K562 (cell line): ENCODE measurements around the gene VAT1L. TPM values are rescaled to one million over a fixed set of nuclear protein-coding genes. Genes with fewer than 3 reads are reported as not detected.

Experiments used
- ATAC-seq: fragments of 200-7000 bp; cut with Tn5 transposase; 3 replicates; pipeline ENCODE4 v1.9.1; 2020; ENCODE audit warnings: moderate library complexity
- BruUV-seq: library from RNA; stranded (reverse); fragments of 400-500 nt; replicated peaks from 2 replicates; lab custom pipeline; 2021; lab: Mats Ljungman, UMichigan
- CTCF ChIA-PET: fragments of 300-600 bp; formaldehyde crosslinking; extraction: SDS; loops from one replicate; lab custom pipeline; 2021; ENCODE audit warnings: low intra/inter-chr PET ratio; lab: Yijun Ruan, JAX
- POLR2A ChIA-PET: fragments of 300-600, 350-650 bp; sonication (Branson Sonifier 250); formaldehyde crosslinking; extraction: SDS; loops from one replicate; lab custom pipeline; 2021; ENCODE audit warnings: antibody characterized with exemption, inconsistent platforms; lab: Yijun Ruan, JAX
- DNase-seq, 4 experiments: peaks; one replicate each; pipeline versions ENCODE4 v3.0.0 to v3.0.0-alpha.2; 2011 to 2018; ENCODE audit warnings: low spot score in 3 of 4, mixed read lengths in 3 of 4; ENCODE audit errors: extremely low read depth in 1 of 4
- FAIRE-seq: peaks from 2 replicates; lab custom pipeline; 2011; peaks lifted over from hg19 to GRCh38; lab: Jason Lieb, UNC
- H2AFZ ChIP-seq: 2 replicates; pipeline ENCODE4 v1.6.0; 2011; ENCODE audit warnings: low read depth, low read length, control low read depth, inconsistent platforms
- H3K27ac ChIP-seq: fragments of 200-600 bp; 3 replicates; pipeline ENCODE4 v1.8.0; 2011; ENCODE audit warnings: low read depth, mild to moderate bottlenecking, control low read depth, inconsistent platforms, low read length, moderate library complexity, mixed read lengths; ENCODE audit errors: extremely low read depth
- H3K27me3 ChIP-seq, 2 experiments: fragments of 300-600 bp in 1 of 2; 2 replicates in 1 of 2; 3 replicates in 1 of 2; pipeline versions ENCODE4 v1.6.0 to v1.8.0; 2011; ENCODE audit warnings: inconsistent platforms in 2 of 2, low read length in 2 of 2, mild to moderate bottlenecking in 1 of 2, mixed read lengths in 1 of 2, moderate library complexity in 1 of 2; ENCODE audit not compliant: control insufficient read depth in 2 of 2, insufficient read depth in 2 of 2
- H3K36me3 ChIP-seq: fragments of 300-600 bp; 3 replicates; pipeline ENCODE4 v1.8.0; 2011; ENCODE audit warnings: mild to moderate bottlenecking, low read length, inconsistent platforms; ENCODE audit not compliant: control insufficient read depth, insufficient read depth
- H3K4me1 ChIP-seq, 2 experiments: fragments of 200-600 bp in 1 of 2; replicated peaks in 1 of 2; 2 replicates in 1 of 2; 3 replicates in 1 of 2; pipeline versions ENCODE4 v1.5.1 to v1.8.0; 2011; ENCODE audit warnings: inconsistent platforms in 2 of 2, low read length in 2 of 2, mild to moderate bottlenecking in 1 of 2, mixed read lengths in 1 of 2, moderate library complexity in 1 of 2; ENCODE audit not compliant: control insufficient read depth in 2 of 2, insufficient read depth in 2 of 2
- H3K4me2 ChIP-seq: 2 replicates; pipeline ENCODE4 v1.6.1; 2011; ENCODE audit warnings: low read length, control low read depth, inconsistent platforms, mixed read lengths; ENCODE audit not compliant: insufficient read depth
- H3K4me3 ChIP-seq: fragments of 200-600 bp; sonication (generic), shearing (Covaris generic); 2 replicates; pipeline ENCODE4 v1.5.1; 2016; ENCODE audit warnings: control low read depth, inconsistent platforms
- H3K79me2 ChIP-seq: fragments of 200-600 bp; 3 replicates; pipeline ENCODE4 v1.8.0; 2011; ENCODE audit warnings: low read length, inconsistent platforms; ENCODE audit not compliant: control insufficient read depth, insufficient read depth
- H3K9ac ChIP-seq, 2 experiments: 2 replicates each; pipeline versions ENCODE4 v1.6.0 to v1.6.1; 2011; ENCODE audit warnings: low read depth in 2 of 2, low read length in 2 of 2, control low read depth in 1 of 2, inconsistent platforms in 1 of 2, mild to moderate bottlenecking in 1 of 2, mixed read lengths in 1 of 2; ENCODE audit not compliant: insufficient read depth in 1 of 2
- H3K9me1 ChIP-seq: one replicate; pipeline ENCODE4 v1.6.0; 2011; ENCODE audit warnings: inconsistent platforms, mild to moderate bottlenecking, low read length, moderate library complexity; ENCODE audit not compliant: control insufficient read depth, insufficient read depth
- H3K9me3 ChIP-seq: replicated peaks from 2 replicates; pipeline ENCODE4 v1.5.1; 2011; ENCODE audit warnings: low read depth, low read length, inconsistent platforms; ENCODE audit not compliant: control insufficient read depth, insufficient read depth
- H4K20me1 ChIP-seq: replicated peaks from 2 replicates; pipeline ENCODE4 v1.6.1; 2011; ENCODE audit warnings: low read length, inconsistent platforms, mixed read lengths; ENCODE audit not compliant: control insufficient read depth, insufficient read depth
- CHD4 ChIP-seq: fragments of 200-600 bp; sonication (generic); IDR thresholded peaks from 3 replicates; pipeline ENCODE4 v1.6.1; 2012; ENCODE audit warnings: low read depth, mild to moderate bottlenecking, mixed read lengths, low read length, inconsistent platforms; ENCODE audit not compliant: insufficient read depth, insufficient replicate concordance, poor library complexity, severe bottlenecking
- CTCF ChIP-seq, 3 experiments: IDR thresholded peaks in 2 of 3; conservative IDR thresholded peaks in 1 of 3; 2 replicates each; pipeline ENCODE4 v1.5.1; 2011 to 2012; ENCODE audit warnings: low read length in 3 of 3, mild to moderate bottlenecking in 3 of 3, control low read depth in 2 of 3, improper control_type of control experiment in 1 of 3, inconsistent platforms in 1 of 3, low read depth in 1 of 3, mixed read lengths in 1 of 3, moderate library complexity in 1 of 3; ENCODE audit not compliant: insufficient read depth in 2 of 3
- RBM25 ChIP-seq: fragments of 200-400 bp; formaldehyde crosslinking; IDR thresholded peaks from 2 replicates; pipeline ENCODE4 v1.6.1; 2018; ENCODE audit warnings: low read length, low read depth, moderate library complexity; ENCODE audit not compliant: severe bottlenecking
- REST ChIP-seq, 2 experiments: fragments of 450-650 bp; formaldehyde crosslinking in 1 of 2; IDR thresholded peaks; 2 replicates each; pipeline versions ENCODE4 v1.4.0 to v1.6.1; 2014 to 2020; ENCODE audit warnings: mild to moderate bottlenecking in 2 of 2, borderline replicate concordance in 1 of 2, low read depth in 1 of 2
- TFAP4 ChIP-seq: sonication (generic); formaldehyde crosslinking; IDR thresholded peaks from 2 replicates; pipeline ENCODE4 v1.8.0; 2022; ENCODE audit warnings: missing genetic modification reagents, mild to moderate bottlenecking, moderate library complexity, borderline replicate concordance
- WGBS: fragments of 100-300 bp; shearing (Covaris generic); methylation state at CpG from one replicate; pipeline ENCODE4 v1.1.6; 2016; ENCODE audit warnings: low coverage, mixed read lengths; ENCODE audit not compliant: insufficient coverage; ENCODE audit errors: missing lambda C conversion rate; 5-methylcytosine and 5-hydroxymethylcytosine counted together
- in situ Hi-C: fragments of 300-500 bp; cut with MboI; formaldehyde crosslinking; loops from 4 replicates; pipeline ENCODE4 v1.15.0; 2018; ENCODE audit warnings: inconsistent platforms, mixed read lengths
- intact Hi-C: fragments of 100-400 bp; cut with micrococcal nuclease; formaldehyde crosslinking; loops from 2 replicates; pipeline ENCODE4 v1.14.2; 2022
- polyA plus RNA-seq, 8 experiments: library from polyadenylated mRNA; depleted of rRNA in 4 of 8; stranded (reverse) in 5 of 8; unstranded in 3 of 8; fragments of >200 nt; fragmentation: Nextera tagmentation in 2 of 8; fragmentation: Illumina TruSeq in 1 of 8; extraction: Ambion mirVana in 2 of 8; extraction: Trizol in 1 of 8; gene quantifications; 2 replicates each; pipeline versions ENCODE4 v1.2.1 to v1.2.3, GENCODE V29; 2011 to 2014; ENCODE audit warnings: inconsistent platforms in 1 of 8, missing spikeins in 1 of 8
- total RNA-seq, 7 experiments: library from RNA; depleted of rRNA in 6 of 7; stranded (reverse); fragments of >200 nt in 6 of 7; fragmentation: Illumina TruSeq in 2 of 7; extraction: Trizol in 2 of 7; gene quantifications; 2 replicates each; pipeline versions ENCODE4 v1.2.1 to v1.2.3, GENCODE V29; 2011 to 2021; ENCODE audit warnings: low replicate concordance in 1 of 7

VAT1L gene
- total and polyA plus RNA-seq, 9 of the 15 experiments (the other 6 are each of a cell fraction or from before 2014, with no cell fraction given), result 0.01 TPM; not detected in 8

- H4K20me1 ChIP-seq, result no peaks in the 10 kb centered on the region
- H3K4me1 ChIP-seq, result no peaks in the 10 kb centered on the region
- CTCF ChIA-PET, result interaction anchor here (1.3 kb wide), 1 partner anchor 326 kb away, joined by 6 read pairs; no protein-coding TSS in a partner anchor
- H3K9ac ChIP-seq, result no peak overlapping the region
- POLR2A ChIA-PET, result interaction anchor here (0.5 to 0.8 kb wide), 4 partner anchors 25 to 771 kb away, joined by 3 to 4 read pairs (median 3); no protein-coding TSS in a partner anchor
- H3K4me3 ChIP-seq, result no peak overlapping the region
- WGBS, result 13% methylated on average over 11 of the region's 11 CpGs
- peak; percentile 83 to 86 (median 84) for DNase-seq
- no peak overlapping the region for H2AFZ ChIP-seq
- in situ Hi-C loops (no loop called here), intact Hi-C loops (loop anchor here (1.0 to 10.0 kb wide), 2 partner anchors 328 to 768 kb away; no protein-coding TSS in a partner anchor)
- 0 out of 2 replicates have a peak, but pooled peaks cover 1% of the 10 kb centered on the region for H3K9me3 ChIP-seq
- H3K27me3 ChIP-seq, result peaks cover 2 to 10% of the 10 kb centered on the region in 2 experiments; a peak in 2 of 5 replicates
- no peaks in the 10 kb centered on the region for H3K79me2 ChIP-seq
- no peak overlapping the region for H3K27ac ChIP-seq
- ATAC-seq, result peak; percentile 99
- H3K4me2 ChIP-seq, result no peak overlapping the region
- H3K36me3 ChIP-seq, result no peaks in the 10 kb centered on the region
- peak; percentile 96 for FAIRE-seq
- no TSS peak for BruUV-seq
- no peaks in the 10 kb centered on the region for H3K9me1 ChIP-seq
- TF ChIP-seq REST (IDR thresholded peaks at IDR 0.05; ENCODE audit: borderline replicate concordance), result peak; percentile 56
- TF ChIP-seq REST (CRISPR knock-in tag; IDR thresholded peaks at IDR 0.05; ENCODE audit: low read depth), result no peak
- peak; percentile 85 to 95 (median 94) for TF ChIP-seq CTCF (IDR thresholded peaks at IDR 0.05 in 2 of 3, conservative IDR thresholded peaks at IDR 0.05 in 1 of 3; ENCODE audit: insufficient read depth in 2 of 3, low read depth in 1 of 3, low read length in 3 of 3)
- peak; percentile 51 for TF ChIP-seq RBM25
- TF ChIP-seq CHD4, result no peak
- peak; percentile 21; the same call in 1 of the 2 replicates for TF ChIP-seq TFAP4 (CRISPR knock-in tag)
Observed at GRCh38 chr16:78002915-78003538, 214.7 kb downstream of the VAT1L start.
